ENCODE results near the gene GAD1.
A peak's percentile ranks its signal among the peaks of the same experiment; 100 is the strongest.

GAD1 gene

GRCh38 chr2:170846314-170846713 is 29.6 kb downstream of the GAD1 start:
- no peak for DNase-seq (ENCODE audit: low spot score)

GRCh38 chr2:170847716-170848115 is 31.0 kb downstream of the GAD1 start:
- no peak for DNase-seq (ENCODE audit: low spot score)

GRCh38 chr2:170848587-170848986 is 31.9 kb downstream of the GAD1 start:
- DNase-seq (ENCODE audit: low spot score) = no peak

- no peak for DNase-seq (ENCODE audit: low spot score)
Observed at GRCh38 chr2:170850251-170850650, 33.6 kb downstream of the GAD1 start.

GRCh38 chr2:170851635-170852034 is 34.9 kb downstream of the GAD1 start:
- no peak for DNase-seq (ENCODE audit: low spot score)

- DNase-seq (ENCODE audit: low spot score) = no peak
Observed at GRCh38 chr2:170856066-170856465, 39.4 kb downstream of the GAD1 start.

- no peak for DNase-seq (ENCODE audit: low spot score)
Observed at GRCh38 chr2:170862286-170862902, 45.7 kb downstream of the GAD1 start.

GRCh38 chr2:170863087-170863486 is 46.4 kb downstream of the GAD1 start:
- no peak for DNase-seq (ENCODE audit: low spot score)

GRCh38 chr2:170869036-170869435 is 52.3 kb downstream of the GAD1 start:
- no peak for DNase-seq (ENCODE audit: low spot score)

GRCh38 chr2:170869461-170869860 is 52.8 kb downstream of the GAD1 start:
- DNase-seq (ENCODE audit: low spot score) = no peak

GRCh38 chr2:170873035-170873692 is 56.5 kb downstream of the GAD1 start:
- DNase-seq (ENCODE audit: low spot score) = peak; percentile 84

- no peak for DNase-seq (ENCODE audit: low spot score)
Observed at GRCh38 chr2:170878066-170878465, 61.4 kb downstream of the GAD1 start.

- peak; percentile 21 for DNase-seq (ENCODE audit: low spot score)
Observed at GRCh38 chr2:170878505-170878904, 61.8 kb downstream of the GAD1 start.

- DNase-seq (ENCODE audit: low spot score) = no peak
Observed at GRCh38 chr2:170881840-170882239, 65.2 kb downstream of the GAD1 start.

- DNase-seq (ENCODE audit: low spot score) = no peak
Observed at GRCh38 chr2:170882758-170883157, 66.1 kb downstream of the GAD1 start.

GRCh38 chr2:170883683-170884082 is 67.0 kb downstream of the GAD1 start:
- DNase-seq (ENCODE audit: low spot score) = no peak

- DNase-seq (ENCODE audit: low spot score) = no peak
Observed at GRCh38 chr2:170885130-170885791, 68.6 kb downstream of the GAD1 start.

- DNase-seq (ENCODE audit: low spot score) = peak; percentile 6
Observed at GRCh38 chr2:170886386-170886785, 69.7 kb downstream of the GAD1 start.

- DNase-seq (ENCODE audit: low spot score) = no peak
Observed at GRCh38 chr2:170887496-170887895, 70.8 kb downstream of the GAD1 start.

- DNase-seq (ENCODE audit: low spot score) = no peak
Observed at GRCh38 chr2:170887896-170888295, 71.2 kb downstream of the GAD1 start.

GRCh38 chr2:170891893-170892292 is 75.2 kb downstream of the GAD1 start:
- DNase-seq (ENCODE audit: low spot score) = no peak

GRCh38 chr2:170892391-170892951 is 75.8 kb downstream of the GAD1 start:
- no peak for DNase-seq (ENCODE audit: low spot score)

All from NAMALWA (cell line).